Activated effector memory CD4-positive, alpha-beta T cell treated with Interleukin-2 at 50 U/mL for 16 hours (primary cell): ENCODE data around the gene SLC9A3.

Source experiments
- DNase-seq: peaks from one replicate; pipeline ENCODE4 v3.0.0-alpha.2; 2020

The SLC9A3 gene

GRCh38 chr5:438481-438981, 85.7 kb downstream of the SLC9A3 start:
- DNase-seq: no peak

- DNase-seq: no peak
Measured at GRCh38 chr5:437281-437771, 86.9 kb downstream of the SLC9A3 start.

- no peak for DNase-seq
Measured at GRCh38 chr5:436641-436975, 87.6 kb downstream of the SLC9A3 start.

GRCh38 chr5:435961-436640, 88.1 kb downstream of the SLC9A3 start:
- DNase-seq: no peak

GRCh38 chr5:435156-435790, 89.0 kb downstream of the SLC9A3 start:
- no peak for DNase-seq

- no peak for DNase-seq
Measured at GRCh38 chr5:434443-435146, 89.7 kb downstream of the SLC9A3 start.

GRCh38 chr5:433836-434235, 90.4 kb downstream of the SLC9A3 start:
- DNase-seq: no peak

- DNase-seq: no peak
Measured at GRCh38 chr5:432928-433791, 91.1 kb downstream of the SLC9A3 start.

GRCh38 chr5:432201-432927, 91.9 kb downstream of the SLC9A3 start:
- no peak for DNase-seq

- no peak for DNase-seq
Measured at GRCh38 chr5:431711-432050, 92.6 kb downstream of the SLC9A3 start.

- no peak for DNase-seq
Measured at GRCh38 chr5:431001-431710, 93.1 kb downstream of the SLC9A3 start.

GRCh38 chr5:430214-430925, 93.9 kb downstream of the SLC9A3 start:
- no peak for DNase-seq

GRCh38 chr5:429453-430188, 94.6 kb downstream of the SLC9A3 start:
- DNase-seq: no peak

GRCh38 chr5:428754-429452, 95.3 kb downstream of the SLC9A3 start:
- no peak for DNase-seq

GRCh38 chr5:428219-428618, 96.0 kb downstream of the SLC9A3 start:
- DNase-seq: no peak

- DNase-seq: no peak
Measured at GRCh38 chr5:427415-428087, 96.7 kb downstream of the SLC9A3 start.

- no peak for DNase-seq
Measured at GRCh38 chr5:426392-426976, 97.8 kb downstream of the SLC9A3 start.

- no peak for DNase-seq
Measured at GRCh38 chr5:425714-426113, 98.5 kb downstream of the SLC9A3 start.
